ENCODE results near the gene TDRKH. TPM values are rescaled to one million over a fixed set of nuclear protein-coding genes. Genes with fewer than 3 reads are reported as not detected.

Gene TDRKH
- total RNA-seq, 1 experiment from 2014 or later = 11.1 TPM

DNA sequence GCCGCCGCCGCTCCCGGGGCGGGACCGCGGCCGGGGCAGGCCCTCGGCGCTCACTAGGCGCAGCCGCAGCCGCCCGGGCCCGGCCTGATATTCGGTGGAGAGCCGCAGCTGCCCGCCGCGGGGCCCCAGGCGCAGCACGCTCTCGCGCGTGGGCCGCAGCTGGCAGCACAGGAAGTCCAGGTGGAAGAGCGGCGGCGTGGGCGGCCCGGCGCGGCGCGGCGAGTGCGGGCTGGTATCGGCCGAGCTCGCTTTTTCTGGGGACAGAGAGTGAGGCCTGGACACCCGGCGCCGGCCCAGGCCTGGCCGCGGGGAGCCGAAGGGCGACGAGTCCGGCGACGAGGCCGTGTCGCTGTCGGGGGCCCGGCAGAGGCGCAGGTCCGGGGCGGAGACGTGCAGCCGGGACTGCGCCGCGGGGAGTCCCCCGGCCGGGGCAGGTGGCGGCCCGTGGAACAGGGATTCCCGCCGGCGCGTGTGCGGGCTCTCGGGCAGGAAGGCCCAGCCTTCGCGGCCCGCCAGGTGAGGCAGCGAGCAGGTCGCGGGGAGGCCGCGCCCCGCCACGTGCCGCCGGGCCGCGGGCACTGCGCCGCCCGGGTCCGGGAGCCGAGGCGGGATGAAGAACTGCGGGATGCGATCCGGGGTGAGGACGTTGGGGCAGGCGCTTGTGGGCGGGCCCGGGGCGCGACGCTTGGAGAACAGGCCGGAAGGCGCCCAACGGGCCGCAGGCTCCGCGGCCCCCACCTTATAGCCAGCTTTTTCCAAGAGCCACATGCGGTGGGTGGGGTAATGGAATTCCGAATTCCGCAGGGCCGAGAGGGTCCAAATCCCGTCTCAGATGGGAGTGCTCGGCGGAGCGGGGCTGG lies 48.2 kb upstream of the TDRKH start:
- ChIA-PET POLR2A (no interaction called here), CTCF (no interaction called here), RAD21 (ENCODE audit: low non-redundant PET in 1 of 2, low total read pairs in 2 of 2, uncharacterized antibody in 2 of 2, unreplicated experiment in 2 of 2) (no interaction called here)
- intact Hi-C loops (cut with micrococcal nuclease) = loop anchor here (5.0 kb wide), 3 partner anchors 396 to 641 kb away; partner anchors contain the start of gene PIP5K1A
- Histone ChIP-seq H3K9ac (ENCODE audit: low read length) (no peak overlapping the region), H3K79me2 (ENCODE audit: insufficient read depth, low read length) (no peaks in the 10 kb centered on the region), H3K9me3 (ENCODE audit: control insufficient read depth in 1 of 2, insufficient read depth in 1 of 2, low read depth in 1 of 2, low read length in 2 of 2) (peaks cover 0 to 3% of the 10 kb centered on the region in 2 experiments; a peak in 1 of 4 replicates), H3K27me3 (ENCODE audit: insufficient read depth, low read length) (no peaks in the 10 kb centered on the region), H3K9me2 (ENCODE audit: insufficient read depth) (no peaks in the 10 kb centered on the region; the same call in 1 of the 2 replicates), H3K4me2 (ENCODE audit: low read length) (peak overlapping the region; percentile 78; the same call in 1 of the 2 replicates), H3K27ac (ENCODE audit: low read depth, low read length) (no peak overlapping the region; the same call in 1 of the 2 replicates), H3K4me3 (replicated peaks in 1 of 2; ENCODE audit: low read depth in 1 of 2, low read length in 2 of 2) (no peak overlapping the region), H4K20me1 (ENCODE audit: insufficient read depth) (no peaks in the 10 kb centered on the region), H3K36me3 (ENCODE audit: control insufficient read depth in 1 of 2, insufficient read depth in 2 of 2, low read length in 2 of 2) (no peaks in the 10 kb centered on the region), H2AFZ (ENCODE audit: low read depth, low read length, poor library complexity, severe bottlenecking) (no peak overlapping the region), H3K4me1 (ENCODE audit: control insufficient read depth in 1 of 2, insufficient read depth in 2 of 2, low read length in 2 of 2) (peaks cover 0 to 45% of the 10 kb centered on the region in 2 experiments; a peak in 2 of 4 replicates)
- no peak for TF ChIP-seq POLR2A (IDR thresholded peaks at IDR 0.05; ENCODE audit: borderline replicate concordance, extremely low read depth, insufficient read depth, insufficient read length)
- TF ChIP-seq ZFX (IDR thresholded peaks at IDR 0.05) = no peak
- no peak for TF ChIP-seq ZBTB33 (IDR thresholded peaks at IDR 0.05; ENCODE audit: extremely low read depth, insufficient replicate concordance, low read length)
- TF ChIP-seq ELF1 (IDR thresholded peaks at IDR 0.05; ENCODE audit: borderline replicate concordance, low read depth) = no peak
- TF ChIP-seq SP1 (IDR thresholded peaks at IDR 0.05; ENCODE audit: low read depth) = no peak
- TF ChIP-seq POLR2AphosphoS5 (IDR thresholded peaks at IDR 0.05; ENCODE audit: low read depth, low read length) = no peak
- TF ChIP-seq CEBPB (IDR thresholded peaks at IDR 0.05; ENCODE audit: low read depth) = no peak
- TF ChIP-seq, protein P1, sequence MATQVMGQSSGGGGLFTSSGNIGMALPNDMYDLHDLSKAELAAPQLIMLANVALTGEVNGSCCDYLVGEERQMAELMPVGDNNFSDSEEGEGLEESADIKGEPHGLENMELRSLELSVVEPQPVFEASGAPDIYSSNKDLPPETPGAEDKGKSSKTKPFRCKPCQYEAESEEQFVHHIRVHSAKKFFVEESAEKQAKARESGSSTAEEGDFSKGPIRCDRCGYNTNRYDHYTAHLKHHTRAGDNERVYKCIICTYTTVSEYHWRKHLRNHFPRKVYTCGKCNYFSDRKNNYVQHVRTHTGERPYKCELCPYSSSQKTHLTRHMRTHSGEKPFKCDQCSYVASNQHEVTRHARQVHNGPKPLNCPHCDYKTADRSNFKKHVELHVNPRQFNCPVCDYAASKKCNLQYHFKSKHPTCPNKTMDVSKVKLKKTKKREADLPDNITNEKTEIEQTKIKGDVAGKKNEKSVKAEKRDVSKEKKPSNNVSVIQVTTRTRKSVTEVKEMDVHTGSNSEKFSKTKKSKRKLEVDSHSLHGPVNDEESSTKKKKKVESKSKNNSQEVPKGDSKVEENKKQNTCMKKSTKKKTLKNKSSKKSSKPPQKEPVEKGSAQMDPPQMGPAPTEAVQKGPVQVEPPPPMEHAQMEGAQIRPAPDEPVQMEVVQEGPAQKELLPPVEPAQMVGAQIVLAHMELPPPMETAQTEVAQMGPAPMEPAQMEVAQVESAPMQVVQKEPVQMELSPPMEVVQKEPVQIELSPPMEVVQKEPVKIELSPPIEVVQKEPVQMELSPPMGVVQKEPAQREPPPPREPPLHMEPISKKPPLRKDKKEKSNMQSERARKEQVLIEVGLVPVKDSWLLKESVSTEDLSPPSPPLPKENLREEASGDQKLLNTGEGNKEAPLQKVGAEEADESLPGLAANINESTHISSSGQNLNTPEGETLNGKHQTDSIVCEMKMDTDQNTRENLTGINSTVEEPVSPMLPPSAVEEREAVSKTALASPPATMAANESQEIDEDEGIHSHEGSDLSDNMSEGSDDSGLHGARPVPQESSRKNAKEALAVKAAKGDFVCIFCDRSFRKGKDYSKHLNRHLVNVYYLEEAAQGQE (IDR thresholded peaks at IDR 0.05; ENCODE audit: low read depth) = no peak
- TF ChIP-seq CBX3 (IDR thresholded peaks at IDR 0.05; ENCODE audit: low read depth) = no peak
- TF ChIP-seq, protein P2, sequence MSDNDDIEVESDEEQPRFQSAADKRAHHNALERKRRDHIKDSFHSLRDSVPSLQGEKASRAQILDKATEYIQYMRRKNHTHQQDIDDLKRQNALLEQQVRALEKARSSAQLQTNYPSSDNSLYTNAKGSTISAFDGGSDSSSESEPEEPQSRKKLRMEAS (IDR thresholded peaks at IDR 0.05) = no peak
- TF ChIP-seq EGR1 (IDR thresholded peaks at IDR 0.05; ENCODE audit: low read depth) = no peak
- TF ChIP-seq, protein P3, sequence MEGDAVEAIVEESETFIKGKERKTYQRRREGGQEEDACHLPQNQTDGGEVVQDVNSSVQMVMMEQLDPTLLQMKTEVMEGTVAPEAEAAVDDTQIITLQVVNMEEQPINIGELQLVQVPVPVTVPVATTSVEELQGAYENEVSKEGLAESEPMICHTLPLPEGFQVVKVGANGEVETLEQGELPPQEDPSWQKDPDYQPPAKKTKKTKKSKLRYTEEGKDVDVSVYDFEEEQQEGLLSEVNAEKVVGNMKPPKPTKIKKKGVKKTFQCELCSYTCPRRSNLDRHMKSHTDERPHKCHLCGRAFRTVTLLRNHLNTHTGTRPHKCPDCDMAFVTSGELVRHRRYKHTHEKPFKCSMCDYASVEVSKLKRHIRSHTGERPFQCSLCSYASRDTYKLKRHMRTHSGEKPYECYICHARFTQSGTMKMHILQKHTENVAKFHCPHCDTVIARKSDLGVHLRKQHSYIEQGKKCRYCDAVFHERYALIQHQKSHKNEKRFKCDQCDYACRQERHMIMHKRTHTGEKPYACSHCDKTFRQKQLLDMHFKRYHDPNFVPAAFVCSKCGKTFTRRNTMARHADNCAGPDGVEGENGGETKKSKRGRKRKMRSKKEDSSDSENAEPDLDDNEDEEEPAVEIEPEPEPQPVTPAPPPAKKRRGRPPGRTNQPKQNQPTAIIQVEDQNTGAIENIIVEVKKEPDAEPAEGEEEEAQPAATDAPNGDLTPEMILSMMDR (IDR thresholded peaks at IDR 0.05 in 2 of 3, conservative IDR thresholded peaks at IDR 0.05 in 1 of 3; ENCODE audit: borderline replicate concordance in 1 of 3, insufficient read depth in 1 of 3, low read depth in 2 of 3, low read length in 2 of 3) = no peak
- no peak for TF ChIP-seq TCF7L2 (IDR thresholded peaks at IDR 0.05; ENCODE audit: borderline replicate concordance, extremely low read depth, insufficient read depth, insufficient read length)
- TF ChIP-seq JUND (IDR thresholded peaks at IDR 0.05) = no peak
- TF ChIP-seq EZH2 (IDR thresholded peaks at IDR 0.05) = no peak
- no peak for TF ChIP-seq EZH2phosphoT487 (IDR thresholded peaks at IDR 0.05; ENCODE audit: borderline replicate concordance)
- TF ChIP-seq FOSL1 (IDR thresholded peaks at IDR 0.05; ENCODE audit: low read depth) = no peak
- no peak for DNase-seq (ENCODE audit: low read depth, low spot score)
- no peak for ATAC-seq
- BruUV-seq (replicated peaks) = no TSS peak

All from HCT116 (cell line).